ENCODE results near the gene CENPB.
"Not testable (repeated sequence)": the region's sequence is repeated elsewhere in the genome, so short reads cannot be mapped to it uniquely, and the experiment has no call there.

Gene CENPB, protein sequence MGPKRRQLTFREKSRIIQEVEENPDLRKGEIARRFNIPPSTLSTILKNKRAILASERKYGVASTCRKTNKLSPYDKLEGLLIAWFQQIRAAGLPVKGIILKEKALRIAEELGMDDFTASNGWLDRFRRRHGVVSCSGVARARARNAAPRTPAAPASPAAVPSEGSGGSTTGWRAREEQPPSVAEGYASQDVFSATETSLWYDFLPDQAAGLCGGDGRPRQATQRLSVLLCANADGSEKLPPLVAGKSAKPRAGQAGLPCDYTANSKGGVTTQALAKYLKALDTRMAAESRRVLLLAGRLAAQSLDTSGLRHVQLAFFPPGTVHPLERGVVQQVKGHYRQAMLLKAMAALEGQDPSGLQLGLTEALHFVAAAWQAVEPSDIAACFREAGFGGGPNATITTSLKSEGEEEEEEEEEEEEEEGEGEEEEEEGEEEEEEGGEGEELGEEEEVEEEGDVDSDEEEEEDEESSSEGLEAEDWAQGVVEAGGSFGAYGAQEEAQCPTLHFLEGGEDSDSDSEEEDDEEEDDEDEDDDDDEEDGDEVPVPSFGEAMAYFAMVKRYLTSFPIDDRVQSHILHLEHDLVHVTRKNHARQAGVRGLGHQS

GRCh38 chr20:3786665-3787323 lies at the start of gene CENPB:
Gene CENPB (minus strand): TSS chr20:3786740. CDS start chr20:3786483, 257 bp downstream.
- DNase-seq = peak; percentile 94

GRCh38 chr20:3836132-3836531 lies 49.6 kb upstream of the CENPB start:
- no peak for DNase-seq

DNA sequence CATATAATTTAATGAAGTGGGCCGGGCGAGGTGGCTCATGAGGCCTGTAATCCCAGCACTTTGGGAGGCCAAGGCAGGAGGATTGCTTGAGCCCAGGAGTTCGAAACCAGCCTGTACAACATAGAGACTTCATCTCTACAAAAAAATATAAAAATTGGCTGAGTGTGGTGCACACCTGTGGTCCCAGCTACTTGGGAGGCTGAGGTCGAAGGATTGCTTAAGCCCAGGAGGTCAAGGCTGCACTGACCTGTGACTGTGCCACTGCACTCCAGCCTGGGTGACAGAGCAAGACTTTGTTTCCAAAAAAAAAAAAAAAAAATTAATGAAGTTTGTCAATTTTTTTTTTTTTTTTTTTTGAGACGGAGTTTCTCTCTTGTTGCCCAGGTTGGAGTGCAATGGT lies 43.4 kb upstream of the CENPB start:
- DNase-seq = not testable (repeated sequence)

- no peak for DNase-seq
Observed at GRCh38 chr20:3828798-3829197, 42.3 kb upstream of the CENPB start.

DNA sequence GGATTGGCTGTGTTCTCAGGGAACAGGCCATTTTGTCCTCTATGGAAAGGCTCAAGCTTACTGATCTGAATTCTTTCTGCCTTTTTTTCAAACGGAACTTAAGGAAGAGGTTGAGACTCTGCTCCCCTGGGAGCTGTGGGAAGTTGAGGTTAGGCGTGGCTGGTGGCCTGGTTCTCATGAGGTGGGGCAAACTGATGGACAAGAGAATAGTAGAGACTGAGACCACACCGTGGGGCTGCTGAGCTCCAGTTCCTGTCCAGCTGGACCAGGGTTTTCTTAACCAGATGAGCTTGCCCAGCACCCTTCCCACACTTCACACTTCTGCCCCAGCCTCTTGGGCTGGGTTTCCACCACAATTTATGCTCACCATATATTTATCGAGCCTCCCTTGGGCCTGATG lies 39.9 kb upstream of the CENPB start:
- no peak for DNase-seq

DNA sequence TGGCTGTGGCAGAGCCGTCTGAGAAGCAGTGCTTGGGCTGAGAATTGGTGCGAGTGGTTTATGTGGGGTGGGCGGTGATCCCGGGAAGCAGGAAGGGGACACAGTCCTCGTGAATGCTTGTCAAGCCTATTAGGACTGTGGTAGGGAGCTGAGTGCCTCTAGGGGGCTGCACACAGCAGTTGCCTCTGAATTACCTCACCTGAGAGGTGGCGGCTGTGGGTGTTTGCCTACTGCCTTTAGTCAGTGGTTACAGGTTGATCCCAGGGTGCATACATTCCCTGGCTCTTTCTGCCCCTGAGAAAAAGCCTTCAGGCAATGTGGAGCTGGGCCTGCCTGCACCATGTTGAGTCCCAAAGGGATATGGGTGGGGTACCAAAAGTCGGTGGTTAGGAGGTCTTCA lies 39.0 kb upstream of the CENPB start:
- no peak for DNase-seq

DNA sequence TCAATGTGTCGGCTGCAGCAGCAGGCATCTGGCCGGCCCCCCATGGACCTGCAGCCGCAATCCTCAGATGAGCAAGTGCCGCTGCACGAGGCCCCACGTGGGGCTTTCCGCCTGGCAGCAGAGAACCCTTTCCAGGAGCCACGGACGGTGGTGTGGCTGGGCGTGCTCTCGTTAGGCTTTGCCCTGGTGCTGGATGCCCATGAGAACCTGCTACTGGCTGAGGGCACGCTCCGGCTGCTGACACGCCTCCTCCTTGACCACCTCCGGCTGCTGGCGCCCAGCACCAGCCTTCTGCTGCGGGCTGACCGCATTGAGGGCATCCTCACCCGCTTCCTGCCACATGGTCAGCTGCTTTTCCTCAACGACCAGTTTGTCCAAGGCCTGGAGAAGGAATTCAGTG lies 37.3 kb upstream of the CENPB start:
- DNase-seq = no peak

DNA sequence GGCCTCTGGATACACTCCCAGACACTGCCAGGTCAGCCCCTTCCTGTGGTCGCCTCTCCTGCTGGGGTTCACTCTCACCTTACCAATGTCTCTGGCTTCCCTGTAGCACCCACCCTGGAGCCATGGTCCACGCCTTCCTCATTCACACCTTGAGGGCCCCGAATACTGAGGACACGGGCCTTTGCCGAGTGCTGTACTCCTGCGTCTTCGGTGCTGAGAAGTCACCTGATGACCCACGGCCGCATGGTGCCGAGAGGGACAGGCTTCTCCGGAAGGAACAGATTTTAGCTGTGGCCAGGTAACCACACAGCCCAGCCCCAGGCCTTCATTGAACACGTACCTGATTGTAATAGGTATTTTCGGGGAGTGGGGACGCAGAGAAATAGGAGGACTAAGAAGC lies 35.5 kb upstream of the CENPB start:
- DNase-seq = no peak

GRCh38 chr20:3820901-3821727 lies 34.6 kb upstream of the CENPB start:
- DNase-seq = no peak

DNA sequence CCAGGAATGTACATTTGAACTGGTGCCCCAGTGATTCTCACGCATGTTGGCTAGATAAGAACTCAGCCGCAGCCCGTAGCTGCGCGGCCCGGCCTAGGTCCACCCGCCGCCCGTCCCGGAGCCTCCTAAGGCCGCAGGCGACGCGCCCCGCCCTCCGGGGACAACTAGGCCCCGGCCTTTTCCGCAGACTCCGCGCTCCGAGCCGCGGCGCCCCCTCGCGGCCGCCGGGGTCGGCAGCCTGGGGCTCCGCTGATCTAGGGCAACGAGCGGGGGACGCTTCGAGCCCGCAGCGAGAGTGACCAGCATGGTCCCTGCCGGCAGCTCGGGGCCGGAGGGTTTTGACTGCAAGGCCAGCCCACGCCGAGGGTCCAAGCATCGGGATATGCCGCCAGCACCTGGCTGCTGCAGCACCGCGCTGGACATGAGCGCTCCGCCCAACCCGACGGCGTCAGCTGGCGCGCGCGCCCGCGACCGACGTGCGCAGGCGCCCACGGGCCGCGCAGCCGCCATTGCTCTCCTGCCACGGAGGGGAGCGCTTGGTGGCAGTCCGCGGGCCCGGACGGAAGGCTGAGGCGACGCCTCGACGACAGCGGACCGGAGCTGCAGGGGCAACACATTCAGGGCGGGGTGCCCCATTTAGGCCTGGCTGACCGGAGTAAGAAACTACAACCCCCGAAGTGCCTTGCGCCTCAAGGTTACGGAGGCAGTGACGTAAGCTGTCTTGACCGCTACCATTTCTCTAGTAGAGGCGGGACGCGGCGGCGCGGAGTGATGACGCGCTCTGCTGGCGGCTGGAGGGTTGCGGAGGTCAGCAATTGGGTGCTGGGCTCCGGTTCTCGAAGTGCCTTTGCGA lies 33.7 kb upstream of the CENPB start, which contains the start of gene AP5S1:
TSS of gene AP5S1 (plus strand) at position 500 of the 853 bp plus-strand sequence. CDS start 1,571 bp downstream, outside the sequence.
- DNase-seq = peak; percentile 99

- no peak for DNase-seq
Observed at GRCh38 chr20:3819411-3820047, 33.0 kb upstream of the CENPB start.

DNA sequence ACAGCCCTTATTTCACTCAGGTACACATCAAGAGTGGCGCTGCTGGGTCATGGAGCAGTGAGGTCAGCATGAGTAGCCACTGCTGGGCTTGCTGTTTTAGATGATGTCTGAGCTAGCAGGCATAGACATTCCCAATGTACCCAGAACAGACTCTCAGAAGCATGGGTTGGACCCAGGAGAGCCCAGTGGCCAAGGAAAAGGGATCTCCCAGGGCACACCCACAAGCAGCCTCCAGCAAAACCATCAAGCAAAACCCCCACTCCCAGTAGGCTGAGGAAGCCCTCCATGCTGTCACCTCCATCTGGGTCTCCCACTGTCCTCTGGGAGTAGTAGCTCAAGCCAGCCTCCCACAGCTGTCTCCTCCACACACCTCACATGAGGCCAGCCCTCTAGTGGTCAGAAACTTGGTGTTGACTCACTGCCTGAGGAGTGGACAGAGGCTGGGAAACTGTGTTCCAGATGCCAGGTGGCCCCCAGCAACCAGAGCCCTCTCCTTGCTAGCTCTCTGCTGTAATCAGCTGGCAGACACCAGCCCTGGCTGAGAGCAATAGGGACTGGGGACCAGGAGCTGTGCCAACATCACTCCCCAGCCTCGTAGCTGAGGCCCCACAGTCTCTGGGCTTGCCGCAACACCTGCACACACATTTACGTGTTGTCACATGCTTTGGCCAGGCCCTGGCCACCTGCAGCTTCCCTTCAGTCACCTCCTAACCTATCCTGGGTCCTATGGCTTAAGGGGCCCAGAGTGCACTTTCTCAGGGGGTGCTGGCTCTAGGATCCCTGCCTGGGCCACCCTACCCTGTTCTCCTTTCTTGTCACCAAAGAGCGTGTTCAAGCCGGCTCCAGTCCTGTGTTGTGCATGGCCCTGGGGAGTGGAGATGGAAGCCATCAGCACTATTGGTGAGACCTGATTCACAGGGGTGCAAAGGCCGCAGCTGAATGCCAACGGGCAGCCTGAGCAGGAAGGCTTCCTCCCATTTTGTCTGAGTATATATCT lies 31.9 kb upstream of the CENPB start:
- peak; percentile 87 for DNase-seq

GRCh38 chr20:3815703-3816315 lies 29.3 kb upstream of the CENPB start:
- no peak for DNase-seq

DNA sequence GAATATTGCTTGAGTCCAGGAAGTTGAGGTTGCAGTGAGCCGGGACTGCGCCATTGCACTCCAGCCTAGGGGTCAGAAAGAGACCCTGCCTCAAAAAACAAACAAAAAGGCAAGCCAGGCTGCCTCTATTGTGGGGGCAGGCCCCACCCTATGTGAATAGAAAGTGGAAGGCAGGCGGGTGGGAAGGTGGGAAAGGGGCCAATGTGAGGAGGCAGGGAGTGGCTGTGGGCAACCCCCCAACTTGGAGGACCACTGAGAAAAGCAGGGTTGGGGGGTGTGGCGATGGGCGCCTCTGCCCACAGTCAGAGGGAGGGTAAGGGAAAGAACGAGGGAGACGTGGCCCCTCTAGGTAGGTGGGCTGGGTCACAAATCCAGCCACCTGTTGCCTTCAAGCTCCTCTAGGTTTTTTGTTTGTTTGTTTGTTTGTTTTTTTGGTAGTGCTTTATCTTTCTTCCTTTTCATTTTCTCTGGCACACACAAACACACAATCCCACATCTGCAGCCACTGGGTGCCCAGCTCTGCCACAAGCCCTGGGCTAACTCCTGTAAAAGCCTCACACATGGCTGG lies 28.5 kb upstream of the CENPB start:
- no peak for DNase-seq

DNA sequence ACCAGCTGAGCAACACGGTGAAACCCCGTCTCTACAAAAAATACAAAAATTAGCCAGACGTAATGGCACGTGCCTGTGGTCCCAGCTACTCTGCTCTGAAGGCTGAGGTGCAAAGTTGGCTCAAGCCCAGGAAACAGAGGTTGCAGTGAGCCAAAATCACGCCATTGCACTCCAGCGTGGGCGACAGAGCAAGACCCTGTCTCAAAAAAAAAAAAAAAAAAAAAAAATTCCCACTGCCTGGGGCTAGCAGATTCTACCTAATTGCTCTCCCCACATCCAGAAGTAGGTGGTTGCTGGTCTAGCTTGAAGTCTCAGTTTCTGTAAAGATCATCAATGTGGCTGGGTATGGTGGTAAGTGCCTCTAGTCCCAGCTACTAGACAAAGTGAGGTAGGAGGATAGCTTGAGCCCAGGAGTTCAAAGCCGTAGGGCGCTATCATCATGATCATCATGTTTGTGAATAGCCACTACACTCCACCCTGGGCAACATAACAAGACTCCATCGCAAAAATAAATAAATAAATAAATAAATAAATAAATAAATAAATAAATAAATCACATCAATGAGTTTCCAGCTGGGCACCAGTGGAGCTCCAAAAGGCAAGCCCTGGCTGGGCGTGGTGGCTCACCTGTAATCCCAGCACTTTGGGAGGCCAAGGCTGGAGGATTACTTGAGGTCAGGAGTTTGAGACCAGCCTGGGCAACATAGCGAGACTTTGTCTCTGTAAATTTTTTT lies 27.5 kb upstream of the CENPB start:
- no peak for DNase-seq

DNA sequence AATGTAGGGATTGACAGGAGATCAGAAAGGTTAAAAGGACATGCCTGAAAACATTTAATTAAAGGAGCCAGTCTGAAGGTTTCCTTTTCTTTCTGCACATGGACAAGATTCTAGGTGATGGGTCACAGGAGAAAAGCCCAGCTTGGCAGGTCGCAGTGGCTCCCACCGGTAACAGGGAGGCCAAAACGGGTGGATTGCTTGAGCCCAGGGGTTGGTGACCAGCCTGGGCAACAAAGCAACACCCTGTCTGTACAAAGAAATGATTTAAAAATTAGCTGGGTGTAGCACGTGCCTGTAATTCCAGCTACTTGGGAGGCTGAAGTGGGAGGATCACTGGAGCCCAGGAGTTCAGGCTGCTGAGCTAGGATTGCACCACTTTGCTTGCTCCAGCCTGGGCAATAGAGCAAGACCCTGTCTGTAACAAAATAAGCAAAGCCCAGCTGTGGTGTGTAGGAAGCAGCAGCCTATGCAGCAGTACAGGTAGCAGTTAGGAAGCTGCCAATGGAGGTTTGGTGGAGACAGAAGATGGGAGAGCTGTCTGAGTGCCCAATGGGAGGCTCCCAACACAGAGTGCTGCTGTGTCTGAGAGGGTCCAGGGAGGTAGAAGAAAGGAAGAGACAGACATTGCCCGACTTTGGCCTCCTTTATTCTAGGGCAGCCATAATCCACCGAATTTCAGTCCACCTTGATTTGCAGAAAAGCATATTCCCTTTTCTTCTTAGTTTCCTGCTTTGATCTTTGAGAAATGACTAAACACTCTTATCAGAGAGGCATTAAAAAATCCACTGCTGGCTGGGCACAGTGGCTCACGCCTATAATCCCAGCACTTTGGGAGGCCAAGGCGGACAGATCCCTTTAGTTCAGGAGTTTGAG lies 26.7 kb upstream of the CENPB start:
- DNase-seq = no peak

DNA sequence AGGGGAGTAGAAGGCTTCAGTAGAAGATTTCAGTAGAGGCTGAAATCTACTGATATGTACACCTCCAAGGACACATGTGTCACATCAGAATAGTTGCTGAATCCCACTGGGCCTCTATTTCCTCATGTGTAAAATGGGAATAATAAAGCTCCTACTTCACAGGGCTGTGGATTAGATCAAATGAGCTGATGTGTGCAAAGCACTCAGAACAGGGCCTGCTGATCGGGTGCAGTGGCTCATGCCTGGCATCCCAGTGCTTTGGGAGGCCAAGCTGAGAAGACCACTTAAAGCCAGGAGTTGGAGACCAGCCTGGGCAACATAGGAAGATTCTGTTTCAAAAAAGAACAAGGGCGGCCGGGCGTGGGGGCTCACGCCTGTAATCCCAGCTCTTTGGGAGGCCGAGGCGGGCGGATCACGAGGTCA lies 25.7 kb upstream of the CENPB start:
- no peak for DNase-seq

Measured in eye (tissue), 1 donor.